HG02970 (cell line): ENCODE measurements around the gene DPYSL4.
"Not testable (repeated sequence)": the region's sequence is repeated elsewhere in the genome, so short reads cannot be mapped to it uniquely, and the experiment has no call there.

ENCODE experiments used
- ATAC-seq: cut with Tn5 transposase; IDR thresholded peaks from one replicate; pipeline ENCODE4 v1.9.1; 2021; ENCODE audit warnings: mild to moderate bottlenecking, moderate library complexity, moderate number of reproducible peaks; ENCODE audit not compliant: unreplicated experiment, low FRiP score

DPYSL4 gene

GRCh38 chr10:132149271-132149670 is 37.5 kb upstream of the DPYSL4 start:
- no peak for ATAC-seq

- ATAC-seq: no peak
Measured at GRCh38 chr10:132149917-132150316, 36.8 kb upstream of the DPYSL4 start.

- ATAC-seq: no peak
Measured at GRCh38 chr10:132150777-132151176, 36.0 kb upstream of the DPYSL4 start.

- ATAC-seq: no peak
Measured at GRCh38 chr10:132151286-132151950, 35.3 kb upstream of the DPYSL4 start.

GRCh38 chr10:132151951-132152505 is 34.7 kb upstream of the DPYSL4 start:
- no peak for ATAC-seq

GRCh38 chr10:132152896-132153580 is 33.7 kb upstream of the DPYSL4 start:
- no peak for ATAC-seq

- no peak for ATAC-seq
Measured at GRCh38 chr10:132153616-132154217, 33.0 kb upstream of the DPYSL4 start.

GRCh38 chr10:132154440-132154839 is 32.3 kb upstream of the DPYSL4 start:
- ATAC-seq: no peak

- ATAC-seq: no peak
Measured at GRCh38 chr10:132154931-132155330, 31.8 kb upstream of the DPYSL4 start.

- no peak for ATAC-seq
Measured at GRCh38 chr10:132155723-132156381, 30.9 kb upstream of the DPYSL4 start.

GRCh38 chr10:132156382-132156781 is 30.4 kb upstream of the DPYSL4 start:
- no peak for ATAC-seq

- no peak for ATAC-seq
Measured at GRCh38 chr10:132157101-132157500, 29.6 kb upstream of the DPYSL4 start.

- ATAC-seq: no peak
Measured at GRCh38 chr10:132158122-132158741, 28.5 kb upstream of the DPYSL4 start.

GRCh38 chr10:132158823-132159222 is 27.9 kb upstream of the DPYSL4 start:
- no peak for ATAC-seq

GRCh38 chr10:132159302-132160230 is 27.2 kb upstream of the DPYSL4 start:
- not testable (repeated sequence) for ATAC-seq

- ATAC-seq: not testable (repeated sequence)
Measured at GRCh38 chr10:132160231-132160630, 26.5 kb upstream of the DPYSL4 start.

GRCh38 chr10:132160834-132161622 is 25.7 kb upstream of the DPYSL4 start:
- not testable (repeated sequence) for ATAC-seq

GRCh38 chr10:132162021-132162531 is 24.7 kb upstream of the DPYSL4 start:
- no peak for ATAC-seq
